HEK293 (cell line): ENCODE data around the gene GPM6B.

Experiments used
- HOXA7 ChIP-seq: sonication (generic); formaldehyde crosslinking; IDR thresholded peaks from 2 replicates; pipeline ENCODE4 v1.8.1; 2022; ENCODE audit warnings: missing genetic modification reagents, borderline replicate concordance
- ZNF544 ChIP-seq: fragments of 450-650 bp; formaldehyde crosslinking; IDR thresholded peaks from 2 replicates; pipeline ENCODE4 v1.5.0; 2017; ENCODE audit warnings: missing biosample characterization, missing genetic modification characterization
- TF ChIP-seq, protein P1 (sequence below): fragments of 450-650 bp; formaldehyde crosslinking; IDR thresholded peaks from 2 replicates; pipeline ENCODE4 v1.5.1; 2016; ENCODE audit warnings: missing biosample characterization, missing genetic modification characterization
- TF ChIP-seq, protein P2 (sequence below): fragments of 450-650 bp; formaldehyde crosslinking; IDR thresholded peaks from 2 replicates; pipeline ENCODE4 v1.5.1; 2016; ENCODE audit warnings: missing biosample characterization, missing genetic modification characterization

DNA sequence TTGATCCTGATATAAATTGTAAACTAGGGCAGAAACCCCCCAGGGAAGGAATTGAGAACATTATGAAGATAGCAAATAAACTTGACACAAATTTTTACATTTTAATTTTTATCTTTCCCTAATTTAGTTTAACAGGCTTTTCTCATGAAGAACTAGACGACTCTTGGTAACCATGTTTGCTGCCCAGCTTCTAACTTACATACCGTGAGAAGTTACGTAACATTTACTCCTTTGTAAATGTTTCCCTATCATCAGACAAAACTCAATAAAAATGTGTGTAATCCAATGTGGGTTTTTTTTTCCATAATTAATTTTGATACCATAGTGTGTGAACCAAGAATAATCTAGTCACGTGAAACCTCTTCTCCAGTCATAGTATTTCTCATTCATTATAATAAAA lies 48.0 kb downstream of the GPM6B start:
- TF ChIP-seq HOXA7 (CRISPR knock-in tag) (no peak), ZNF544 (tag by site-specific recombination) (no peak)
- TF ChIP-seq, protein P1, sequence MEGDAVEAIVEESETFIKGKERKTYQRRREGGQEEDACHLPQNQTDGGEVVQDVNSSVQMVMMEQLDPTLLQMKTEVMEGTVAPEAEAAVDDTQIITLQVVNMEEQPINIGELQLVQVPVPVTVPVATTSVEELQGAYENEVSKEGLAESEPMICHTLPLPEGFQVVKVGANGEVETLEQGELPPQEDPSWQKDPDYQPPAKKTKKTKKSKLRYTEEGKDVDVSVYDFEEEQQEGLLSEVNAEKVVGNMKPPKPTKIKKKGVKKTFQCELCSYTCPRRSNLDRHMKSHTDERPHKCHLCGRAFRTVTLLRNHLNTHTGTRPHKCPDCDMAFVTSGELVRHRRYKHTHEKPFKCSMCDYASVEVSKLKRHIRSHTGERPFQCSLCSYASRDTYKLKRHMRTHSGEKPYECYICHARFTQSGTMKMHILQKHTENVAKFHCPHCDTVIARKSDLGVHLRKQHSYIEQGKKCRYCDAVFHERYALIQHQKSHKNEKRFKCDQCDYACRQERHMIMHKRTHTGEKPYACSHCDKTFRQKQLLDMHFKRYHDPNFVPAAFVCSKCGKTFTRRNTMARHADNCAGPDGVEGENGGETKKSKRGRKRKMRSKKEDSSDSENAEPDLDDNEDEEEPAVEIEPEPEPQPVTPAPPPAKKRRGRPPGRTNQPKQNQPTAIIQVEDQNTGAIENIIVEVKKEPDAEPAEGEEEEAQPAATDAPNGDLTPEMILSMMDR, result no peak
- TF ChIP-seq, protein P2, sequence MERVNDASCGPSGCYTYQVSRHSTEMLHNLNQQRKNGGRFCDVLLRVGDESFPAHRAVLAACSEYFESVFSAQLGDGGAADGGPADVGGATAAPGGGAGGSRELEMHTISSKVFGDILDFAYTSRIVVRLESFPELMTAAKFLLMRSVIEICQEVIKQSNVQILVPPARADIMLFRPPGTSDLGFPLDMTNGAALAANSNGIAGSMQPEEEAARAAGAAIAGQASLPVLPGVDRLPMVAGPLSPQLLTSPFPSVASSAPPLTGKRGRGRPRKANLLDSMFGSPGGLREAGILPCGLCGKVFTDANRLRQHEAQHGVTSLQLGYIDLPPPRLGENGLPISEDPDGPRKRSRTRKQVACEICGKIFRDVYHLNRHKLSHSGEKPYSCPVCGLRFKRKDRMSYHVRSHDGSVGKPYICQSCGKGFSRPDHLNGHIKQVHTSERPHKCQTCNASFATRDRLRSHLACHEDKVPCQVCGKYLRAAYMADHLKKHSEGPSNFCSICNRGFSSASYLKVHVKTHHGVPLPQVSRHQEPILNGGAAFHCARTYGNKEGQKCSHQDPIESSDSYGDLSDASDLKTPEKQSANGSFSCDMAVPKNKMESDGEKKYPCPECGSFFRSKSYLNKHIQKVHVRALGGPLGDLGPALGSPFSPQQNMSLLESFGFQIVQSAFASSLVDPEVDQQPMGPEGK, result no peak
